HepG2 (cell line): ENCODE measurements around the gene DNAJB2. TPM values are rescaled to one million over a fixed set of nuclear protein-coding genes. Genes with fewer than 3 reads are reported as not detected.
A peak's percentile ranks its signal among the peaks of the same experiment; 100 is the strongest.

ENCODE experiments used
- AHR ChIP-seq: IDR thresholded peaks from 2 replicates; pipeline ENCODE4 v1.6.1; 2018; ENCODE audit warnings: missing genetic modification reagents, missing compliant biosample characterization
- FOXM1 ChIP-seq: sonication (generic); formaldehyde crosslinking; IDR thresholded peaks from 2 replicates; pipeline ENCODE4 v1.5.0; 2020; ENCODE audit warnings: missing genetic modification reagents
- HOXA3 ChIP-seq: sonication (generic); formaldehyde crosslinking; IDR thresholded peaks from 2 replicates; pipeline ENCODE4 v1.5.0; 2020; ENCODE audit warnings: missing genetic modification reagents
- KMT2A ChIP-seq: sonication (generic); formaldehyde crosslinking; IDR thresholded peaks from 2 replicates; pipeline ENCODE4 v1.4.0; 2020; ENCODE audit warnings: missing genetic modification reagents
- MEIS2 ChIP-seq: sonication (generic); formaldehyde crosslinking; IDR thresholded peaks from 2 replicates; pipeline ENCODE4 v1.9.0; 2021; ENCODE audit warnings: mild to moderate bottlenecking, missing genetic modification reagents
- NKX3-1 ChIP-seq: sonication (generic); formaldehyde crosslinking; IDR thresholded peaks from 2 replicates; pipeline ENCODE4 v1.5.0; 2020; ENCODE audit warnings: missing genetic modification reagents
- SNAPC4 ChIP-seq: sonication (generic); formaldehyde crosslinking; IDR thresholded peaks from 2 replicates; pipeline ENCODE4 v1.4.0; 2020; ENCODE audit warnings: mild to moderate bottlenecking, missing genetic modification reagents
- STAG1 ChIP-seq: sonication (generic); formaldehyde crosslinking; IDR thresholded peaks from 2 replicates; pipeline ENCODE4 v1.4.0; 2020; ENCODE audit warnings: missing genetic modification reagents
- ZNF12 ChIP-seq: sonication (generic); formaldehyde crosslinking; IDR thresholded peaks from 2 replicates; pipeline ENCODE4 v1.5.0; 2020; ENCODE audit warnings: missing genetic modification reagents
- ZNF274 ChIP-seq: sonication (generic); formaldehyde crosslinking; IDR thresholded peaks from 2 replicates; pipeline ENCODE4 v1.5.1; 2020; ENCODE audit warnings: mild to moderate bottlenecking, missing genetic modification reagents
- ZNF567 ChIP-seq: sonication (generic); formaldehyde crosslinking; IDR thresholded peaks from 2 replicates; pipeline ENCODE4 v1.8.1; 2023; ENCODE audit warnings: mild to moderate bottlenecking, missing genetic modification reagents, borderline replicate concordance
- ZNF747 ChIP-seq: sonication (generic); formaldehyde crosslinking; IDR thresholded peaks from 2 replicates; pipeline ENCODE4 v1.8.1; 2023; ENCODE audit warnings: missing genetic modification reagents, mild to moderate bottlenecking, borderline replicate concordance
- ZNF784 ChIP-seq: sonication (generic); formaldehyde crosslinking; IDR thresholded peaks from 2 replicates; pipeline ENCODE4 v1.5.1; 2020; ENCODE audit warnings: missing genetic modification reagents, mild to moderate bottlenecking, borderline replicate concordance
- ZZZ3 ChIP-seq: sonication (generic); formaldehyde crosslinking; IDR thresholded peaks from 2 replicates; pipeline ENCODE4 v1.4.0; 2020; ENCODE audit warnings: missing genetic modification reagents, mild to moderate bottlenecking, borderline replicate concordance
- polyA plus RNA-seq, 8 experiments: library from polyadenylated mRNA; depleted of rRNA in 3 of 8; stranded (reverse) in 7 of 8; unstranded in 1 of 8; fragments of >200 nt; fragmentation: Illumina TruSeq in 4 of 8; extraction: Trizol in 4 of 8; gene quantifications; 2 replicates each; pipeline versions ENCODE4 v1.2.1 to v1.2.3, GENCODE V29; 2011 to 2016; ENCODE audit warnings: low read depth in 4 of 8, missing spikeins in 1 of 8, mixed read lengths in 1 of 8; ENCODE audit not compliant: insufficient read depth in 1 of 8
- total RNA-seq, 5 experiments: library from RNA; depleted of rRNA; stranded (reverse); fragments of >200 nt; fragmentation: Illumina TruSeq; extraction: Trizol; gene quantifications; 2 replicates each; pipeline ENCODE4 v1.2.3, GENCODE V29; 2016; ENCODE audit warnings: low read depth in 1 of 5
- TF ChIP-seq, protein P1 (sequence below): sonication (generic); formaldehyde crosslinking; IDR thresholded peaks from 2 replicates; pipeline ENCODE4 v1.8.0; 2022; ENCODE audit warnings: low read depth, missing genetic modification reagents
- TF ChIP-seq, protein P2 (sequence below): sonication (generic); formaldehyde crosslinking; IDR thresholded peaks from 2 replicates; pipeline ENCODE4 v1.4.0; 2020; ENCODE audit warnings: missing genetic modification reagents, borderline replicate concordance
- TF ChIP-seq, protein P3 (sequence below): sonication (generic); formaldehyde crosslinking; IDR thresholded peaks from 2 replicates; pipeline ENCODE4 v1.4.0; 2020; ENCODE audit warnings: mild to moderate bottlenecking, missing genetic modification reagents

The DNAJB2 gene
- total and polyA plus RNA-seq, 2 of the 13 experiments (the other 11 are each of a cell fraction or from before 2014, with no cell fraction given): 21.3 to 31.1 TPM

DNA sequence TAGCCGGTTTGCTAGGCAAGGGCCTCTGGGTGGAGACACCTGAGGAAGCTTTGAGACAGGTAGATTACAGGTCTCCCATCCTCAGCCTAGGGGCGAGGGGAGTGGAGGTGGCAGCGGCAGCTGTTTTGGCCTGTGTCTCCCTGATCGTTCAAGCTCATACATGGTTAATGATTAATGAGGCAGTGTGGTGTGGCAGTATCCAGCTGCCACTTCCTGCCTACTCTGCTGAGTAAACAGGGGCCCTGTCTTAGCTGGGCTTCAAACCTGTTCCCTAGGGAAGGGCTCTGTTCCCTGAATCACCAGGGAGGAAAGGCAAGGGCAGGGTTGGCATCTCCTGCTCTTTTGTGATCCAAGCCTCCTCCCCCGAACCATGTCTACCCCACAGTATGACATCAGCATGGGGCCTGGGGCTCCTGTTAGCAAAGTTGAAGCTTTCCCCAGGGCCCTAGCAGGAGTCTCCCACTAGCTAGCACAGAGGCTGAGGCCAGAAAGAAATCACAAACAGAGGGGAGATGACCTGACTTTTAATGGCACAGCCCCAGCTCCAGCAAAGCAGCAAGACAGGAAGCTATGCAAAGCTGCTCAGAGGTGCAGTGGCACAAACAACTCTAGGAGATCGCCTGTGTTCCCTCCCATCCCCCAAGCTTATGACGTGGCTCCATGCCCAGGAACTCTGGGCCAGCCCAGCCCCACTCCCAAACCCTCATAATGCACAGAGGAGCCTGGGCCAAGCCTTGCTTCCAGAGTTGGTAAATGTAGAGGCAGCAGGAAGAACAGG lies 29.8 kb upstream of the DNAJB2 start (continued):
- TF ChIP-seq, protein P1, sequence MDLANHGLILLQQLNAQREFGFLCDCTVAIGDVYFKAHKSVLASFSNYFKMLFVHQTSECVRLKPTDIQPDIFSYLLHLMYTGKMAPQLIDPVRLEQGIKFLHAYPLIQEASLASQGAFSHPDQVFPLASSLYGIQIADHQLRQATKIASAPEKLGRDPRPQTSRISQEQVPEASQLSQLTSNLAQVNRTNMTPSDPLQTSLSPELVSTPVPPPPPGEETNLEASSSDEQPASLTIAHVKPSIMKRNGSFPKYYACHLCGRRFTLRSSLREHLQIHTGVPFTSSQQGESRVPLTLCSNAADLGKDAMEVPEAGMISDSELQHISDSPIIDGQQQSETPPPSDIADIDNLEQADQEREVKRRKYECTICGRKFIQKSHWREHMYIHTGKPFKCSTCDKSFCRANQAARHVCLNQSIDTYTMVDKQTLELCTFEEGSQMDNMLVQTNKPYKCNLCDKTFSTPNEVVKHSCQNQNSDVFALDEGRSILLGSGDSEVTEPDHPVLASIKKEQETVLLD: no peak
- TF ChIP-seq STAG1 (CRISPR knock-in tag) (no peak), ZNF12 (CRISPR knock-in tag) (peak; percentile 17; the same call in 1 of the 2 replicates), ZNF747 (CRISPR knock-in tag) (peak; percentile 85; the same call in 1 of the 2 replicates), SNAPC4 (CRISPR knock-in tag) (no peak), KMT2A (CRISPR knock-in tag) (peak; percentile 48), MEIS2 (peak; percentile 67; the same call in 1 of the 2 replicates), HOXA3 (CRISPR knock-in tag) (0 out of 2 replicates have a peak, but pooled peaks have one; percentile 30), NKX3-1 (no peak; the same call in 1 of the 2 replicates), ZNF784 (CRISPR knock-in tag) (0 out of 2 replicates have a peak, but pooled peaks have one; percentile 83), ZZZ3 (no peak), AHR (peak; percentile 21), ZNF274 (CRISPR knock-in tag) (0 out of 2 replicates have a peak, but pooled peaks have one; percentile 40), FOXM1 (CRISPR knock-in tag) (no peak), ZNF567 (0 out of 2 replicates have a peak, but pooled peaks have one; percentile 9)
- TF ChIP-seq, protein P2, sequence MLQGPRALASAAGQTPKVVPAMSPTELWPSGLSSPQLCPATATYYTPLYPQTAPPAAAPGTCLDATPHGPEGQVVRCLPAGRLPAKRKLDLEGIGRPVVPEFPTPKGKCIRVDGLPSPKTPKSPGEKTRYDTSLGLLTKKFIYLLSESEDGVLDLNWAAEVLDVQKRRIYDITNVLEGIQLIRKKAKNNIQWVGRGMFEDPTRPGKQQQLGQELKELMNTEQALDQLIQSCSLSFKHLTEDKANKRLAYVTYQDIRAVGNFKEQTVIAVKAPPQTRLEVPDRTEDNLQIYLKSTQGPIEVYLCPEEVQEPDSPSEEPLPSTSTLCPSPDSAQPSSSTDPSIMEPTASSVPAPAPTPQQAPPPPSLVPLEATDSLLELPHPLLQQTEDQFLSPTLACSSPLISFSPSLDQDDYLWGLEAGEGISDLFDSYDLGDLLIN (CRISPR knock-in tag): no peak
- TF ChIP-seq, protein P3, sequence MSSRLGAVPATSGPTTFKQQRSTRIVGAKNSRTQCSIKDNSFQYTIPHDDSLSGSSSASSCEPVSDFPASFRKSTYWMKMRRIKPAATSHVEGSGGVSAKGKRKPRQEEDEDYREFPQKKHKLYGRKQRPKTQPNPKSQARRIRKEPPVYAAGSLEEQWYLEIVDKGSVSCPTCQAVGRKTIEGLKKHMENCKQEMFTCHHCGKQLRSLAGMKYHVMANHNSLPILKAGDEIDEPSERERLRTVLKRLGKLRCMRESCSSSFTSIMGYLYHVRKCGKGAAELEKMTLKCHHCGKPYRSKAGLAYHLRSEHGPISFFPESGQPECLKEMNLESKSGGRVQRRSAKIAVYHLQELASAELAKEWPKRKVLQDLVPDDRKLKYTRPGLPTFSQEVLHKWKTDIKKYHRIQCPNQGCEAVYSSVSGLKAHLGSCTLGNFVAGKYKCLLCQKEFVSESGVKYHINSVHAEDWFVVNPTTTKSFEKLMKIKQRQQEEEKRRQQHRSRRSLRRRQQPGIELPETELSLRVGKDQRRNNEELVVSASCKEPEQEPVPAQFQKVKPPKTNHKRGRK (CRISPR knock-in tag): no peak
